ENCODE data around the gene BEND7. TPM values are rescaled to one million over a fixed set of nuclear protein-coding genes. Genes with fewer than 3 reads are reported as not detected.
"Not testable (repeated sequence)": the region's sequence is repeated elsewhere in the genome, so short reads cannot be mapped to it uniquely, and the experiment has no call there.

The BEND7 gene
- total RNA-seq, 1 donor from 2014 or later: 13.9 TPM

- no peak for DNase-seq (ENCODE audit: low read depth, low spot score)
Measured at GRCh38 chr10:13422800-13423199, 106.0 kb downstream of the BEND7 start.

- no peak for DNase-seq (ENCODE audit: low read depth, low spot score)
Measured at GRCh38 chr10:13421382-13421917, 107.4 kb downstream of the BEND7 start.

- no peak for DNase-seq (ENCODE audit: low read depth, low spot score)
Measured at GRCh38 chr10:13420532-13421307, 108.1 kb downstream of the BEND7 start.

- DNase-seq (ENCODE audit: low read depth, low spot score): no peak
Measured at GRCh38 chr10:13417459-13418126, 111.2 kb downstream of the BEND7 start.

GRCh38 chr10:13416760-13417159 lies 112.1 kb downstream of the BEND7 start:
- DNase-seq (ENCODE audit: low read depth, low spot score): no peak

- no peak for DNase-seq (ENCODE audit: low read depth, low spot score)
Measured at GRCh38 chr10:13414855-13415254, 114.0 kb downstream of the BEND7 start.

- DNase-seq (ENCODE audit: low read depth, low spot score): no peak
Measured at GRCh38 chr10:13414137-13414536, 114.7 kb downstream of the BEND7 start.

- no peak for DNase-seq (ENCODE audit: low read depth, low spot score)
Measured at GRCh38 chr10:13412894-13413293, 115.9 kb downstream of the BEND7 start.

- DNase-seq (ENCODE audit: low read depth, low spot score): no peak
Measured at GRCh38 chr10:13404791-13405190, 124.0 kb downstream of the BEND7 start.

GRCh38 chr10:13404305-13404759 lies 124.5 kb downstream of the BEND7 start:
- no peak for DNase-seq (ENCODE audit: low read depth, low spot score)

GRCh38 chr10:13403426-13403825 lies 125.4 kb downstream of the BEND7 start:
- not testable (repeated sequence) for DNase-seq (ENCODE audit: low read depth, low spot score)

GRCh38 chr10:13402021-13402420 lies 126.8 kb downstream of the BEND7 start:
- DNase-seq (ENCODE audit: low read depth, low spot score): no peak

GRCh38 chr10:13401142-13401541 lies 127.7 kb downstream of the BEND7 start:
- no peak for DNase-seq (ENCODE audit: low read depth, low spot score)

- DNase-seq (ENCODE audit: low read depth, low spot score): no peak
Measured at GRCh38 chr10:13400196-13400965, 128.4 kb downstream of the BEND7 start.

- DNase-seq (ENCODE audit: low read depth, low spot score): no peak
Measured at GRCh38 chr10:13399752-13400151, 129.1 kb downstream of the BEND7 start.

- no peak for DNase-seq (ENCODE audit: low read depth, low spot score)
Measured at GRCh38 chr10:13399236-13399635, 129.6 kb downstream of the BEND7 start.

- no peak for DNase-seq (ENCODE audit: low read depth, low spot score)
Measured at GRCh38 chr10:13397052-13397451, 131.8 kb downstream of the BEND7 start.

- no peak for DNase-seq (ENCODE audit: low read depth, low spot score)
Measured at GRCh38 chr10:13396369-13396768, 132.4 kb downstream of the BEND7 start.

GRCh38 chr10:13395540-13395939 lies 133.3 kb downstream of the BEND7 start:
- no peak for DNase-seq (ENCODE audit: low read depth, low spot score)

GRCh38 chr10:13393640-13394039 lies 135.2 kb downstream of the BEND7 start:
- no peak for DNase-seq (ENCODE audit: low read depth, low spot score)

- DNase-seq (ENCODE audit: low read depth, low spot score): no peak
Measured at GRCh38 chr10:13392701-13393100, 136.1 kb downstream of the BEND7 start.
